Neural cell (in vitro differentiated cells): ENCODE measurements around the gene KCTD11. TPM values are rescaled to one million over a fixed set of nuclear protein-coding genes. Genes with fewer than 3 reads are reported as not detected.
A peak's percentile ranks its signal among the peaks of the same experiment; 100 is the strongest.
"Not testable (repeated sequence)": the region's sequence is repeated elsewhere in the genome, so short reads cannot be mapped to it uniquely, and the experiment has no call there.

ENCODE experiments used
- H2AFZ ChIP-seq: fragments of 200-600, 300-800 bp; sonication (generic), shearing (Covaris generic); 2 replicates; pipeline ENCODE4 v1.6.0; 2014; ENCODE audit warnings: low read depth, mild to moderate bottlenecking, antibody characterized with exemption, low read length, moderate library complexity
- H3F3A ChIP-seq: fragments of 200-600 bp; shearing (Covaris generic); 2 replicates; pipeline ENCODE4 v1.6.1; 2016; ENCODE audit warnings: mild to moderate bottlenecking, moderate library complexity, mixed read lengths, antibody characterized with exemption, low read length; ENCODE audit not compliant: insufficient read depth, poor library complexity, severe bottlenecking
- H3K27ac ChIP-seq: fragments of 200-600, 300-800 bp; sonication (generic), shearing (Covaris generic); 2 replicates; pipeline ENCODE4 v1.5.1; 2014; ENCODE audit warnings: mild to moderate bottlenecking, low read length, moderate library complexity
- H3K27me3 ChIP-seq: fragments of 300-800, 200-600 bp; sonication (generic), shearing (Covaris generic); 2 replicates; pipeline ENCODE4 v1.6.0; 2014; ENCODE audit warnings: mild to moderate bottlenecking, low read depth, low read length, moderate library complexity; ENCODE audit not compliant: insufficient read depth
- H3K36me3 ChIP-seq: fragments of 300-800, 200-600 bp; sonication (generic), shearing (Covaris generic); 2 replicates; pipeline ENCODE4 v1.5.1; 2014; ENCODE audit warnings: mild to moderate bottlenecking, antibody characterized with exemption, low read length, moderate library complexity; ENCODE audit not compliant: insufficient read depth
- H3K4me2 ChIP-seq: fragments of 300-800, 200-600 bp; sonication (generic), shearing (Covaris generic); 2 replicates; pipeline ENCODE4 v1.6.0; 2014; ENCODE audit warnings: mild to moderate bottlenecking, low read length
- H3K4me3 ChIP-seq: fragments of 300-800, 200-600 bp; sonication (generic), shearing (Covaris generic); 2 replicates; pipeline ENCODE4 v1.5.1; 2014; ENCODE audit warnings: mild to moderate bottlenecking, low read length, moderate library complexity
- H3K79me2 ChIP-seq: fragments of 200-600 bp; shearing (Covaris generic); replicated peaks from 2 replicates; pipeline ENCODE4 v1.6.0; 2014; ENCODE audit warnings: mild to moderate bottlenecking, low read length, moderate library complexity; ENCODE audit not compliant: insufficient read depth
- H3K9ac ChIP-seq: fragments of 300-800, 200-600 bp; sonication (generic), shearing (Covaris generic); 2 replicates; pipeline ENCODE4 v1.6.1; 2016; ENCODE audit warnings: mild to moderate bottlenecking, low read length, mixed read lengths
- H3K9me2 ChIP-seq: fragments of 200-600 bp; shearing (Covaris generic); 2 replicates; pipeline ENCODE4 v1.6.1; 2016; ENCODE audit warnings: mild to moderate bottlenecking, low read length, mixed read lengths; ENCODE audit not compliant: insufficient read depth
- H3K9me3 ChIP-seq: fragments of 200-600, 300-800 bp; sonication (generic), shearing (Covaris generic); 2 replicates; pipeline ENCODE4 v1.6.1; 2016; ENCODE audit warnings: mild to moderate bottlenecking, mixed run types, low read length, moderate library complexity, mixed read lengths
- H4K20me1 ChIP-seq: fragments of 200-600 bp; shearing (Covaris generic); 2 replicates; pipeline ENCODE4 v1.6.1; 2016; ENCODE audit warnings: mild to moderate bottlenecking, mixed run types; ENCODE audit not compliant: insufficient read depth
- EP300 ChIP-seq: fragments of 450-650 bp; conservative IDR thresholded peaks from 2 replicates; pipeline ENCODE4 v1.6.1; 2014; ENCODE audit warnings: antibody characterized with exemption, mild to moderate bottlenecking, moderate library complexity; ENCODE audit not compliant: poor library complexity, severe bottlenecking
- EZH2 ChIP-seq: fragments of 200-600, 300-800 bp; shearing (Covaris generic), sonication (generic); IDR thresholded peaks from 2 replicates; pipeline ENCODE4 v1.6.1; 2014; ENCODE audit warnings: antibody characterized with exemption, low read length, borderline replicate concordance, mild to moderate bottlenecking; ENCODE audit not compliant: insufficient read depth, poor library complexity, severe bottlenecking
- MXI1 ChIP-seq: fragments of 450-650 bp; conservative IDR thresholded peaks from 2 replicates; pipeline ENCODE4 v1.6.1; 2014; ENCODE audit warnings: antibody characterized with exemption, mild to moderate bottlenecking; ENCODE audit not compliant: poor library complexity, severe bottlenecking
- POLR2AphosphoS5 ChIP-seq: IDR thresholded peaks from 2 replicates; pipeline ENCODE4 v1.6.1; 2012
- RAD21 ChIP-seq: fragments of 450-650 bp; conservative IDR thresholded peaks from 2 replicates; pipeline ENCODE4 v1.6.1; 2014; ENCODE audit warnings: antibody characterized with exemption, mild to moderate bottlenecking, moderate library complexity
- SMC3 ChIP-seq: fragments of 450-650 bp; conservative IDR thresholded peaks from 2 replicates; pipeline ENCODE4 v1.6.1; 2014; ENCODE audit warnings: antibody characterized with exemption, mild to moderate bottlenecking, moderate library complexity; ENCODE audit not compliant: poor library complexity
- TAF1 ChIP-seq: IDR thresholded peaks from 2 replicates; pipeline ENCODE4 v1.6.1; 2012; ENCODE audit warnings: low read depth
- polyA plus RNA-seq: library from polyadenylated mRNA; depleted of rRNA; stranded (reverse); fragments of >200 nt; gene quantifications from 2 replicates; pipeline ENCODE4 v1.2.3, GENCODE V29; 2014
- TF ChIP-seq, protein P1 (sequence below): fragments of 450-650 bp; IDR thresholded peaks from 2 replicates; pipeline ENCODE4 v1.5.1; 2014; ENCODE audit warnings: antibody characterized with exemption, mild to moderate bottlenecking, moderate library complexity; ENCODE audit not compliant: poor library complexity, severe bottlenecking
- TF ChIP-seq, protein P2 (sequence below): IDR thresholded peaks from 2 replicates; pipeline ENCODE4 v1.6.1; 2012; ENCODE audit warnings: borderline replicate concordance

The KCTD11 gene
- polyA plus RNA-seq, 1 donor from 2014 or later, result 2.8 TPM

DNA sequence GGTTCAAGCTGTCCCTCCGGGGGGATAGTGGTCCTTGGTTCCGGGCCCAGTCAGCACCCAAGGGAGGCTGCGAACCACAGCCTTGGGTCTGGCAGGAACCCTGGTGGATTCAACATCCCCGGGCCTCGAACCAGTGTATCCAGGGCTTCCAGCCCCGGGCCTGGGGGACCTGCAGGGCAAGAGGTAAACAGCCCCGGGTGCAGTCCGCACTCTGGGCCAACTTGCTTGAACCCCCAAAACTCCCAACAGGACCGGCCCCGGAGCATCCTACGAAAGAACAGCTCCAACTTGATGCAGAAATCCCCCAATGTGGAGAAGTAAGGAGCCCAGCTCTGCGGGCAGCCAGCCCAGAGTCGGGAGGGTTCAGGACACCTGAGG is 21.3 kb upstream of the KCTD11 start:
- TF ChIP-seq POLR2AphosphoS5, result no peak
- Histone ChIP-seq H3K9ac (peak overlapping the region; percentile 81), H3F3A (no peaks in the 10 kb centered on the region), H3K27me3 (no peaks in the 10 kb centered on the region), H3K4me2 (no peak overlapping the region), H2AFZ (peak overlapping the region; percentile 61), H3K4me3 (peak overlapping the region; percentile 92), H3K9me3 (no peaks in the 10 kb centered on the region), H4K20me1 (no peaks in the 10 kb centered on the region), H3K9me2 (no peaks in the 10 kb centered on the region), H3K79me2 (peaks cover 9% of the 10 kb centered on the region), H3K27ac (peak overlapping the region; percentile 93), H3K36me3 (no peaks in the 10 kb centered on the region)

DNA sequence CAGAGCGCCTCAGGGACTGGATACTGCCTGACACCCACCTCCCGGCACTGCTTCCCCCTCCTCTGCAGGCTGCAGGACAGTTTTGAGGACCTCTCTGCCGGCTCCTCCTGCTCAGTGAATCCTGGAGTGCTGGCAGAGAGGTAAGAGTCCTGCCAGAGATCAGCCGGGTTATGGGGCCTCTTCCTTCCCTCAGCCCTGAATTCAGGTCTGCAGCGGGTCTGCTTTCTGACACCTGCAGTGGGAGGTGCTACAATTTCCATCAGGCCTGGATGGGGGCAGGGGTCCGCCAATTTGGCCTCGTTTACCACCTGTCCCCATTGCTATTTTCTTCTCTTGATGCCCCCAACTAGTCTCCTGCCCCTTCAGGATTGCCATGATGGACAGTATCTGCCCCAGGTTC is 19.9 kb upstream of the KCTD11 start:
- Histone ChIP-seq H3K27me3 (no peaks in the 10 kb centered on the region), H4K20me1 (no peaks in the 10 kb centered on the region), H3K9me3 (no peaks in the 10 kb centered on the region), H3K36me3 (no peaks in the 10 kb centered on the region), H3K79me2 (peaks cover 9% of the 10 kb centered on the region), H3K4me3 (no peak overlapping the region), H3F3A (no peaks in the 10 kb centered on the region), H3K9me2 (no peaks in the 10 kb centered on the region), H3K9ac (no peak overlapping the region), H3K4me2 (no peak overlapping the region), H2AFZ (no peak overlapping the region), H3K27ac (no peak overlapping the region)
- TF ChIP-seq MXI1 (no peak), RAD21 (no peak), SMC3 (no peak), EP300 (no peak)
- TF ChIP-seq, protein P1, sequence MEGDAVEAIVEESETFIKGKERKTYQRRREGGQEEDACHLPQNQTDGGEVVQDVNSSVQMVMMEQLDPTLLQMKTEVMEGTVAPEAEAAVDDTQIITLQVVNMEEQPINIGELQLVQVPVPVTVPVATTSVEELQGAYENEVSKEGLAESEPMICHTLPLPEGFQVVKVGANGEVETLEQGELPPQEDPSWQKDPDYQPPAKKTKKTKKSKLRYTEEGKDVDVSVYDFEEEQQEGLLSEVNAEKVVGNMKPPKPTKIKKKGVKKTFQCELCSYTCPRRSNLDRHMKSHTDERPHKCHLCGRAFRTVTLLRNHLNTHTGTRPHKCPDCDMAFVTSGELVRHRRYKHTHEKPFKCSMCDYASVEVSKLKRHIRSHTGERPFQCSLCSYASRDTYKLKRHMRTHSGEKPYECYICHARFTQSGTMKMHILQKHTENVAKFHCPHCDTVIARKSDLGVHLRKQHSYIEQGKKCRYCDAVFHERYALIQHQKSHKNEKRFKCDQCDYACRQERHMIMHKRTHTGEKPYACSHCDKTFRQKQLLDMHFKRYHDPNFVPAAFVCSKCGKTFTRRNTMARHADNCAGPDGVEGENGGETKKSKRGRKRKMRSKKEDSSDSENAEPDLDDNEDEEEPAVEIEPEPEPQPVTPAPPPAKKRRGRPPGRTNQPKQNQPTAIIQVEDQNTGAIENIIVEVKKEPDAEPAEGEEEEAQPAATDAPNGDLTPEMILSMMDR, result no peak

DNA sequence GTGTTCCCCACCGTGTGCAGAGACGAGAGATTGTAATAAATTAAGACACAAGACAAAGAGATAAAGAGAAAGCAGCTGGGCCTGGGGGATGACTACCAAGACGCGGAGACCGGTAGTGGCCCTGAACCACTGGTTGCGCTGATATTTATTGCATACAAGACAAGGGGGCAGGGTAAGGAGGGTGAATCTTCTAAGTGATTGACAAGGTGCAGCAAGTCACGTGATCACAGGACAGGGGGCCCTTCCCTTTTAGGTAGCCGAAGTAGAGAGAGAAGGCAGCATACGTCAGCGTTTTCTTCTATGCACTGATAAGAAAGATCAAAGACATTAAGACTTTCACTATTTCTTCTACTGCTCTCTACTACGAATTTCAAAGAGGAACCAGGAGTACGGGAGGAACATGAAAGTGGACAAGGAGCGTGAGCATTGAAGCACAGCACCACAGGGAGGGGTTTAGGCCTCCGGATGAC is 19.3 kb upstream of the KCTD11 start:
- not testable (repeated sequence) for H3K9me2 ChIP-seq, H3F3A ChIP-seq, H3K36me3 ChIP-seq, H3K9me3 ChIP-seq, H3K27ac ChIP-seq, H3K9ac ChIP-seq, H3K4me3 ChIP-seq, H2AFZ ChIP-seq, H3K79me2 ChIP-seq, H4K20me1 ChIP-seq, H3K27me3 ChIP-seq, H3K4me2 ChIP-seq

DNA sequence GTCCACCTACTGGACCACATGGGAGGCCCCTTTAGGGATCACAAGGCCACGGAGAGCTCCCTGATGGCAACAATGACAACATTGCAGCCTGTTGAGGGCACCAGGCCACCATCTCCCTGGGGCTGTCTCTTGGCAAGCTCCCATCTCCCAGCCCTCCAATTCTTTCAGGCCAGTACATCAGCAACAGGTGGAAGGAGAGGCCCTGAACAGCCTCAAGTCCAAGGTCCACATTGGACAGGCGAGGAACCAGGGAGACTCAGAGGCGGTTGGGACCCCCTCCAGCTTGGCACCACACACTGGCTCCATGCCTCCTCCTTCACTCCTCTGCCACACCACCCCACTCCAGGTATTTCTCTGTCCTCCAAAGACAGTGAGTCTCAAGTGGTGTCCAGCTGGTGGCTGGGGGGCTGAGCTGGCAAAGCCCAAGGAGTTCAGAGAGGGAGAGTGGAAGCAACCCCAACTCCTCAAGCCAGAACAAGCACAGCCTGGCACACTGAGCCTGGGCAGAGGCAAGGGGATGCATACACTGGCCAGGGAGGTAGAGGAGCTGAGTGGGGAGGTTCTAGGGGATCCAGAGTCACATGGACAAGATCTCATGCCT is 16.9 kb upstream of the KCTD11 start:
- Histone ChIP-seq H3F3A (no peaks in the 10 kb centered on the region), H3K9me3 (no peaks in the 10 kb centered on the region), H3K36me3 (no peaks in the 10 kb centered on the region), H3K9me2 (no peaks in the 10 kb centered on the region), H4K20me1 (no peaks in the 10 kb centered on the region), H3K4me2 (no peak overlapping the region), H3K79me2 (no peaks in the 10 kb centered on the region), H3K4me3 (no peak overlapping the region), H3K9ac (no peak overlapping the region), H2AFZ (no peak overlapping the region), H3K27ac (no peak overlapping the region), H3K27me3 (no peaks in the 10 kb centered on the region)
- no peak for TF ChIP-seq EZH2
- no peak for TF ChIP-seq POLR2AphosphoS5
- TF ChIP-seq TAF1, result no peak
- TF ChIP-seq MXI1, result no peak
- TF ChIP-seq SMC3, result no peak
- TF ChIP-seq, protein P1, result no peak
- no peak for TF ChIP-seq RAD21
- no peak for TF ChIP-seq EP300
- TF ChIP-seq, protein P2, sequence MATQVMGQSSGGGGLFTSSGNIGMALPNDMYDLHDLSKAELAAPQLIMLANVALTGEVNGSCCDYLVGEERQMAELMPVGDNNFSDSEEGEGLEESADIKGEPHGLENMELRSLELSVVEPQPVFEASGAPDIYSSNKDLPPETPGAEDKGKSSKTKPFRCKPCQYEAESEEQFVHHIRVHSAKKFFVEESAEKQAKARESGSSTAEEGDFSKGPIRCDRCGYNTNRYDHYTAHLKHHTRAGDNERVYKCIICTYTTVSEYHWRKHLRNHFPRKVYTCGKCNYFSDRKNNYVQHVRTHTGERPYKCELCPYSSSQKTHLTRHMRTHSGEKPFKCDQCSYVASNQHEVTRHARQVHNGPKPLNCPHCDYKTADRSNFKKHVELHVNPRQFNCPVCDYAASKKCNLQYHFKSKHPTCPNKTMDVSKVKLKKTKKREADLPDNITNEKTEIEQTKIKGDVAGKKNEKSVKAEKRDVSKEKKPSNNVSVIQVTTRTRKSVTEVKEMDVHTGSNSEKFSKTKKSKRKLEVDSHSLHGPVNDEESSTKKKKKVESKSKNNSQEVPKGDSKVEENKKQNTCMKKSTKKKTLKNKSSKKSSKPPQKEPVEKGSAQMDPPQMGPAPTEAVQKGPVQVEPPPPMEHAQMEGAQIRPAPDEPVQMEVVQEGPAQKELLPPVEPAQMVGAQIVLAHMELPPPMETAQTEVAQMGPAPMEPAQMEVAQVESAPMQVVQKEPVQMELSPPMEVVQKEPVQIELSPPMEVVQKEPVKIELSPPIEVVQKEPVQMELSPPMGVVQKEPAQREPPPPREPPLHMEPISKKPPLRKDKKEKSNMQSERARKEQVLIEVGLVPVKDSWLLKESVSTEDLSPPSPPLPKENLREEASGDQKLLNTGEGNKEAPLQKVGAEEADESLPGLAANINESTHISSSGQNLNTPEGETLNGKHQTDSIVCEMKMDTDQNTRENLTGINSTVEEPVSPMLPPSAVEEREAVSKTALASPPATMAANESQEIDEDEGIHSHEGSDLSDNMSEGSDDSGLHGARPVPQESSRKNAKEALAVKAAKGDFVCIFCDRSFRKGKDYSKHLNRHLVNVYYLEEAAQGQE, result no peak
